ENCODE data around the gene ATXN1.

Gene ATXN1

GRCh38 chr6:16491666-16492313, 269.5 kb downstream of the ATXN1 start:
- TF ChIP-seq FOXM1 (IDR thresholded peaks at IDR 0.05; ENCODE audit: borderline replicate concordance) (no peak), ZNF384 (IDR thresholded peaks at IDR 0.05) (no peak), CTBP1 (IDR thresholded peaks at IDR 0.05; ENCODE audit: borderline replicate concordance) (no peak), ARNT (IDR thresholded peaks at IDR 0.05) (no peak), L3MBTL2 (conservative IDR thresholded peaks at IDR 0.05) (no peak)
- DNase-seq (ENCODE audit: extremely low spot score), result no peak
- CTCF ChIA-PET, result no interaction called here
- POLR2A ChIA-PET, result no interaction called here

GRCh38 chr6:16490616-16491015, 270.6 kb downstream of the ATXN1 start:
- TF ChIP-seq HDGF (IDR thresholded peaks at IDR 0.05; ENCODE audit: borderline replicate concordance), result no peak
- TF ChIP-seq NFRKB (IDR thresholded peaks at IDR 0.05), result no peak
- TF ChIP-seq BHLHE40 (IDR thresholded peaks at IDR 0.05; ENCODE audit: borderline replicate concordance), result no peak
- TF ChIP-seq ZNF384 (IDR thresholded peaks at IDR 0.05), result no peak
- TF ChIP-seq L3MBTL2 (conservative IDR thresholded peaks at IDR 0.05), result no peak
- no peak for TF ChIP-seq ELF4 (IDR thresholded peaks at IDR 0.05)
- TF ChIP-seq LEF1 (IDR thresholded peaks at IDR 0.05; ENCODE audit: borderline replicate concordance), result no peak
- no peak for TF ChIP-seq FOXM1 (IDR thresholded peaks at IDR 0.05; ENCODE audit: borderline replicate concordance)
- no peak for TF ChIP-seq CTBP1 (IDR thresholded peaks at IDR 0.05; ENCODE audit: borderline replicate concordance)
- no peak for TF ChIP-seq TARDBP (IDR thresholded peaks at IDR 0.05)
- TF ChIP-seq FOXK2 (IDR thresholded peaks at IDR 0.05), result no peak
- TF ChIP-seq ARNT (IDR thresholded peaks at IDR 0.05), result no peak
- no peak for TF ChIP-seq FOXA1 (IDR thresholded peaks at IDR 0.05)
- TF ChIP-seq PKNOX1 (IDR thresholded peaks at IDR 0.05), result no peak
- no peak for TF ChIP-seq SP1 (IDR thresholded peaks at IDR 0.05)
- no peak for TF ChIP-seq SUZ12 (IDR thresholded peaks at IDR 0.05)
- CTCF ChIA-PET, result no interaction called here
- DNase-seq (ENCODE audit: extremely low spot score), result no peak
- POLR2A ChIA-PET, result no interaction called here

GRCh38 chr6:16488813-16489212, 272.4 kb downstream of the ATXN1 start:
- TF ChIP-seq PKNOX1 (IDR thresholded peaks at IDR 0.05) (no peak), ZNF384 (IDR thresholded peaks at IDR 0.05) (no peak), SP1 (IDR thresholded peaks at IDR 0.05) (no peak), ARNT (IDR thresholded peaks at IDR 0.05) (no peak), NFRKB (IDR thresholded peaks at IDR 0.05) (no peak), FOXM1 (IDR thresholded peaks at IDR 0.05; ENCODE audit: borderline replicate concordance) (no peak), BHLHE40 (IDR thresholded peaks at IDR 0.05; ENCODE audit: borderline replicate concordance) (no peak), FOXA1 (IDR thresholded peaks at IDR 0.05) (no peak), TARDBP (IDR thresholded peaks at IDR 0.05) (no peak), HDGF (IDR thresholded peaks at IDR 0.05; ENCODE audit: borderline replicate concordance) (no peak), FOXK2 (IDR thresholded peaks at IDR 0.05) (no peak), ELF4 (IDR thresholded peaks at IDR 0.05) (no peak), L3MBTL2 (conservative IDR thresholded peaks at IDR 0.05) (no peak)
- ChIA-PET POLR2A (no interaction called here), CTCF (interaction anchor here (0.6 to 1.0 kb wide), 2 partner anchors 22 to 458 kb away, joined by 3 read pairs; no protein-coding TSS in a partner anchor)
- DNase-seq (ENCODE audit: extremely low spot score), result no peak

GRCh38 chr6:16487996-16488674, 273.1 kb downstream of the ATXN1 start:
- ChIA-PET POLR2A (no interaction called here), CTCF (interaction anchor here (1.0 kb wide), 1 partner anchor 23 kb away, joined by 3 read pairs; no protein-coding TSS in a partner anchor)
- DNase-seq (ENCODE audit: extremely low spot score), result no peak
- TF ChIP-seq SP1 (IDR thresholded peaks at IDR 0.05), result no peak

- TF ChIP-seq FOXK2 (IDR thresholded peaks at IDR 0.05), result no peak
- no peak for TF ChIP-seq TARDBP (IDR thresholded peaks at IDR 0.05)
- no peak for TF ChIP-seq ZNF384 (IDR thresholded peaks at IDR 0.05)
- TF ChIP-seq HDGF (IDR thresholded peaks at IDR 0.05; ENCODE audit: borderline replicate concordance), result no peak
- TF ChIP-seq FOXA1 (IDR thresholded peaks at IDR 0.05), result no peak
- no peak for TF ChIP-seq PKNOX1 (IDR thresholded peaks at IDR 0.05)
- no peak for TF ChIP-seq ELF4 (IDR thresholded peaks at IDR 0.05)
- no peak for TF ChIP-seq NFRKB (IDR thresholded peaks at IDR 0.05)
- TF ChIP-seq L3MBTL2 (conservative IDR thresholded peaks at IDR 0.05), result no peak
- no peak for TF ChIP-seq FOXM1 (IDR thresholded peaks at IDR 0.05; ENCODE audit: borderline replicate concordance)
- no peak for TF ChIP-seq SUZ12 (IDR thresholded peaks at IDR 0.05)
- TF ChIP-seq LEF1 (IDR thresholded peaks at IDR 0.05; ENCODE audit: borderline replicate concordance), result no peak
- TF ChIP-seq BHLHE40 (IDR thresholded peaks at IDR 0.05; ENCODE audit: borderline replicate concordance), result no peak
- no peak for TF ChIP-seq CTBP1 (IDR thresholded peaks at IDR 0.05; ENCODE audit: borderline replicate concordance)
- no peak for TF ChIP-seq ARNT (IDR thresholded peaks at IDR 0.05)
- no peak for TF ChIP-seq SP1 (IDR thresholded peaks at IDR 0.05)
- ChIA-PET POLR2A (no interaction called here), CTCF (interaction anchor here (0.7 kb wide), 1 partner anchor 12 kb away, joined by 3 read pairs; no protein-coding TSS in a partner anchor)
- no peak for DNase-seq (ENCODE audit: extremely low spot score)
Measured at GRCh38 chr6:16486661-16487060, 274.6 kb downstream of the ATXN1 start.

- POLR2A ChIA-PET, result no interaction called here
- no peak for TF ChIP-seq ELF4 (IDR thresholded peaks at IDR 0.05)
- no peak for TF ChIP-seq SP1 (IDR thresholded peaks at IDR 0.05)
- no peak for TF ChIP-seq SUZ12 (IDR thresholded peaks at IDR 0.05)
- no peak for TF ChIP-seq L3MBTL2 (conservative IDR thresholded peaks at IDR 0.05)
- TF ChIP-seq HDGF (IDR thresholded peaks at IDR 0.05; ENCODE audit: borderline replicate concordance), result no peak
- TF ChIP-seq LEF1 (IDR thresholded peaks at IDR 0.05; ENCODE audit: borderline replicate concordance), result no peak
- no peak for TF ChIP-seq CTBP1 (IDR thresholded peaks at IDR 0.05; ENCODE audit: borderline replicate concordance)
- no peak for TF ChIP-seq ARNT (IDR thresholded peaks at IDR 0.05)
- no peak for TF ChIP-seq PKNOX1 (IDR thresholded peaks at IDR 0.05)
- TF ChIP-seq ZNF384 (IDR thresholded peaks at IDR 0.05), result no peak
- CTCF ChIA-PET, result no interaction called here
- DNase-seq (ENCODE audit: extremely low spot score), result no peak
Measured at GRCh38 chr6:16483315-16483875, 277.9 kb downstream of the ATXN1 start.

Data from HEK293T (cell line).